HG02884 (cell line): Measurements from ENCODE around the gene CYP4F2.
"Not testable (repeated sequence)": the region's sequence is repeated elsewhere in the genome, so short reads cannot be mapped to it uniquely, and the experiment has no call there.

Experiments
- ATAC-seq: cut with Tn5 transposase; IDR thresholded peaks from one replicate; pipeline ENCODE4 v1.9.1; 2021; ENCODE audit warnings: mild to moderate bottlenecking, moderate library complexity; ENCODE audit not compliant: unreplicated experiment

CYP4F2 gene

GRCh38 chr19:15897738-15898276 lies at the start of gene CYP4F2:
Gene CYP4F2, minus strand, starts transcription at chr19:15898074. Its CDS starts 463 bp downstream, at chr19:15897611.
- no peak for ATAC-seq

GRCh38 chr19:15945301-15945700 lies 47.4 kb upstream of the CYP4F2 start:
- ATAC-seq: no peak

- ATAC-seq: no peak
Measured at GRCh38 chr19:15944401-15944800, 46.5 kb upstream of the CYP4F2 start.

- ATAC-seq: no peak
Measured at GRCh38 chr19:15937771-15938170, 39.9 kb upstream of the CYP4F2 start.

GRCh38 chr19:15936950-15937349 lies 39.1 kb upstream of the CYP4F2 start:
- no peak for ATAC-seq

- no peak for ATAC-seq
Measured at GRCh38 chr19:15936173-15936572, 38.3 kb upstream of the CYP4F2 start.

- no peak for ATAC-seq
Measured at GRCh38 chr19:15935167-15935702, 37.4 kb upstream of the CYP4F2 start.

- ATAC-seq: no peak
Measured at GRCh38 chr19:15934332-15935078, 36.6 kb upstream of the CYP4F2 start, which contains the start of gene CYP4F11. Gene CYP4F11, minus strand, starts transcription at chr19:15934529. Its CDS starts 121 bp downstream, at chr19:15934408.

- not testable (repeated sequence) for ATAC-seq
Measured at GRCh38 chr19:15933761-15934331, 36.0 kb upstream of the CYP4F2 start.

GRCh38 chr19:15928321-15928720 lies 30.4 kb upstream of the CYP4F2 start:
- ATAC-seq: no peak

GRCh38 chr19:15926484-15926883 lies 28.6 kb upstream of the CYP4F2 start:
- no peak for ATAC-seq

- no peak for ATAC-seq
Measured at GRCh38 chr19:15923702-15924101, 25.8 kb upstream of the CYP4F2 start.

GRCh38 chr19:15922021-15922420 lies 24.1 kb upstream of the CYP4F2 start:
- ATAC-seq: no peak

- ATAC-seq: no peak
Measured at GRCh38 chr19:15919243-15919642, 21.4 kb upstream of the CYP4F2 start.

- no peak for ATAC-seq
Measured at GRCh38 chr19:15915109-15915508, 17.2 kb upstream of the CYP4F2 start.

- ATAC-seq: no peak
Measured at GRCh38 chr19:15913830-15914229, 16.0 kb upstream of the CYP4F2 start.

- no peak for ATAC-seq
Measured at GRCh38 chr19:15913384-15913783, 15.5 kb upstream of the CYP4F2 start.

GRCh38 chr19:15911599-15912235 lies 13.8 kb upstream of the CYP4F2 start:
- ATAC-seq: no peak

GRCh38 chr19:15905026-15905425 lies 7.2 kb upstream of the CYP4F2 start:
- no peak for ATAC-seq

GRCh38 chr19:15902898-15903297 lies 5.0 kb upstream of the CYP4F2 start:
- ATAC-seq: not testable (repeated sequence)

- no peak for ATAC-seq
Measured at GRCh38 chr19:15902254-15902653, 4.4 kb upstream of the CYP4F2 start.
